Measurements from ENCODE around the gene TRAF2. TPM values are rescaled to one million over a fixed set of nuclear protein-coding genes. Genes with fewer than 3 reads are reported as not detected.

Gene TRAF2
- total and polyA plus RNA-seq, 9 of the 15 experiments (the other 6 are each of a cell fraction or from before 2014, with no cell fraction given), result 0.24 to 45.2 (median 18.0) TPM

GRCh38 chr9:136964171-136964689, 77.9 kb downstream of the TRAF2 start:
- CTCF ChIA-PET (ENCODE audit: low intra/inter-chr PET ratio), result no interaction called here
- peak; percentile 83 for TF ChIP-seq PKNOX1 (IDR thresholded peaks at IDR 0.05)
- TF ChIP-seq TAF9B (IDR thresholded peaks at IDR 0.05; ENCODE audit: partially characterized antibody), result no peak
- 0 out of 2 replicates have a peak, but pooled peaks have one; percentile 25 for TF ChIP-seq TFAP4 (CRISPR knock-in tag; IDR thresholded peaks at IDR 0.05; ENCODE audit: borderline replicate concordance)
- TF ChIP-seq KDM4B (IDR thresholded peaks at IDR 0.05; ENCODE audit: borderline replicate concordance in 2 of 2, low read depth in 1 of 2), result no peak
- no peak for TF ChIP-seq MIER1 (IDR thresholded peaks at IDR 0.05; ENCODE audit: low read depth)
- TF ChIP-seq ID3 (CRISPR knock-in tag; IDR thresholded peaks at IDR 0.05), result no peak
- TF ChIP-seq ID3 (tag; IDR thresholded peaks at IDR 0.05), result no peak
- no peak for TF ChIP-seq ZMIZ1 (IDR thresholded peaks at IDR 0.05; ENCODE audit: low read depth in 2 of 2, low read length in 2 of 2)
- peak; percentile 47 for TF ChIP-seq ZNF592 (IDR thresholded peaks at IDR 0.05)
- no peak for TF ChIP-seq SMAD1 (IDR thresholded peaks at IDR 0.05; ENCODE audit: low read depth, low read length, partially characterized antibody)

More at GRCh38 chr9:136964171-136964689, 77.9 kb downstream of the TRAF2 start:
- H3K9me3 ChIP-seq (replicated peaks; ENCODE audit: control insufficient read depth, insufficient read depth, low read depth, low read length), result no peaks in the 10 kb centered on the region
- H3K27me3 ChIP-seq (ENCODE audit: control insufficient read depth in 2 of 2, insufficient read depth in 2 of 2, low read length in 2 of 2), result no peaks in the 10 kb centered on the region
- H3K27ac ChIP-seq (ENCODE audit: extremely low read depth, low read depth, low read length), result peak overlapping the region; percentile 55
- no peak overlapping the region for H3K4me3 ChIP-seq
- BruUV-seq (replicated peaks), result no TSS peak
- H4K20me1 ChIP-seq (replicated peaks; ENCODE audit: control insufficient read depth, insufficient read depth, low read length), result no peaks in the 10 kb centered on the region
- H3K9ac ChIP-seq (ENCODE audit: insufficient read depth in 1 of 2, low read depth in 2 of 2, low read length in 2 of 2), result peak overlapping the region; percentile 33 to 81
- H3K4me1 ChIP-seq (replicated peaks in 1 of 2; ENCODE audit: control insufficient read depth in 2 of 2, insufficient read depth in 2 of 2, low read length in 2 of 2), result peaks cover 26 to 77% of the 10 kb centered on the region in 2 experiments; a peak in 4 of 5 replicates
- ATAC-seq (peak; percentile 96), FAIRE-seq (peak; percentile 90), DNase-seq (ENCODE audit: extremely low read depth in 1 of 4, low spot score in 3 of 4) (peak; percentile 81 to 84 (median 82))
- peak overlapping the region; percentile 61 for H3K4me2 ChIP-seq (ENCODE audit: insufficient read depth, low read length)
- intact Hi-C loops (cut with micrococcal nuclease), result no loop called here
- no peaks in the 10 kb centered on the region for H3K9me1 ChIP-seq (ENCODE audit: control insufficient read depth, insufficient read depth, low read length)
- WGBS (ENCODE audit: insufficient coverage, low coverage, missing lambda C conversion rate), result 14% methylated on average over 13 of the region's 22 CpGs
- in situ Hi-C loops (cut with MboI), result no loop called here
- H3K79me2 ChIP-seq (ENCODE audit: control insufficient read depth, insufficient read depth, low read length), result no peaks in the 10 kb centered on the region
- POLR2A ChIA-PET, result interaction anchor here (0.9 to 1.2 kb wide), 5 partner anchors 10 to 32 kb away, joined by 3 to 4 read pairs (median 3); partner anchors contain the start of genes C8G, CLIC3 and PAXX
- peak overlapping the region; percentile 86 for H2AFZ ChIP-seq (ENCODE audit: low read depth, low read length)
- no peaks in the 10 kb centered on the region for H3K36me3 ChIP-seq (ENCODE audit: control insufficient read depth, insufficient read depth, low read length)
